HepG2 (cell line): ENCODE measurements around the gene VPS11.

Source experiments
- ZBTB1 ChIP-seq: sonication (generic); formaldehyde crosslinking; IDR thresholded peaks from 2 replicates; pipeline ENCODE4 v1.4.0; 2020; ENCODE audit warnings: missing genetic modification reagents, borderline replicate concordance
- ZNF138 ChIP-seq: sonication (generic); formaldehyde crosslinking; IDR thresholded peaks from 2 replicates; pipeline ENCODE4 v1.5.0; 2020; ENCODE audit warnings: mild to moderate bottlenecking, low read depth, missing genetic modification reagents

DNA sequence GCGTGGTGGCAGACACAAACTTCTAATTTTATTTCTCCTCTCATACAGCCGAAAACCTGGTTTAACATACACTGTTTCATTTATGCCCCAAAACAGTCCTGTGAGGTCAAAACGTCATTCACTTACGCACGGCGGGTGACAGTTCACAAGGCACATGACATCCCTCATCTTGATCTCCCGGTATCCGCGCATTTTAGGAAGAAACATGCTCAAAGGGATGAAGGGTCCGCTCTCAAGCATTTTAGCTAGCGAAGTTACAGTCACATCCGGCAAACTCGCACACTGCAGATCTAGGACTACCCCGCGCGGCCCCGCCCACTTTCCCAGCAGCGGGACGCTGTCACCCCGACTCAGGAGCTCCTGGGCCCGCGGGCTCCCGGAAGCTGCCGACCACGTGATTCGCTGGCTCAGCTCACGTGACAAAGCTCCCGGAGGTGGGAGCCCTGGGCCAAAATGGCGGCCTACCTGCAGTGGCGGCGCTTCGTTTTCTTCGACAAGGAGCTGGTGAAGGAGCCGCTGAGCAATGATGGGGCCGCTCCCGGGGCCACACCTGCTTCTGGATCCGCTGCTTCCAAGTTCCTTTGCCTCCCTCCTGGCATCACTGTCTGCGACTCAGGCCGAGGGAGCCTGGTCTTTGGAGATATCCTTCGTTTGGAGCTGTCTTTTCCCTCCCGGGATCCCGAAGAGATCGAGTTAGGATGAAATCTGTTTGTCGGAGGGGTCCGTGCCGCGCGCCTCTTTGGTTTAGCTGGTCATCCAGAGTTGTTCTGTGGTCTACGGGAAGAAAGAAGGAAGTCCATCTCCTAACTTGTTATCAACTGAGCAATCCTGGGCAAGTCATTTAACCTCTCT is at the start of gene VPS11:
- TF ChIP-seq ZBTB1 = no peak
- TF ChIP-seq ZNF138 (CRISPR knock-in tag) = no peak
